NB4 (cell line): ENCODE measurements around the gene CAPZA2.
A peak's percentile ranks its signal among the peaks of the same experiment; 100 is the strongest.

ENCODE experiments used
- DNase-seq: peaks from one replicate; pipeline ENCODE4 v3.0.0; 2010; ENCODE audit warnings: low read depth
- H3K4me3 ChIP-seq: one replicate; pipeline ENCODE4 v1.5.1; 2011; ENCODE audit warnings: mild to moderate bottlenecking, low read depth, low read length, moderate library complexity
- MYC ChIP-seq: IDR thresholded peaks from 2 replicates; pipeline ENCODE4 v1.6.1; 2011; ENCODE audit warnings: low read depth, low read length
- POLR2A ChIP-seq: IDR thresholded peaks from 2 replicates; pipeline ENCODE4 v1.6.1; 2011; ENCODE audit warnings: mild to moderate bottlenecking; ENCODE audit not compliant: insufficient read length; ENCODE audit errors: extremely low read depth
- TF ChIP-seq, protein P1 (sequence below): IDR thresholded peaks from 2 replicates; pipeline ENCODE4 v1.6.1; 2011; ENCODE audit warnings: low read depth, low read length
- TF ChIP-seq, protein P2 (sequence below): IDR thresholded peaks from one replicate; pipeline ENCODE4 v1.5.1; 2012; ENCODE audit warnings: low read depth, low read length

The CAPZA2 gene

DNA sequence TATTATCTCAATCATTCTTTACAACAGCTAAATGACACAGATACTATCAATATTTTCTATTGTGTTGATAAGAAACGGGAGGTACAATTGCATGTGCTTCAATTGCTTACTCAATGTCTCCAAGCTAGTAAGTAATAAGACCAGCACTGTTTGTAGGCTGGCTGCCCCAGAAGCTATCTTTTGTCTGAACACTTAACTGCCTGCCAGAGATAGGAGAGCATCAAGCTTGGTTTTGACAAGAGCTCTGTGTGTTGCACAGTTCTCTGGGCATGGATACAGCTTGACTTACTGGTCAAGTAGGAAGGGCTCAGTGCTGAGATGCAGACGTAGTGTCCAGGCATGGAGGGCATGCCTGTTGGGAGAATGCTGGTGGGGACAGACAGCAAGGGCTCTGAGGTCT, 26.3 kb upstream of the CAPZA2 start:
- DNase-seq, result no peak
- TF ChIP-seq, protein P1, sequence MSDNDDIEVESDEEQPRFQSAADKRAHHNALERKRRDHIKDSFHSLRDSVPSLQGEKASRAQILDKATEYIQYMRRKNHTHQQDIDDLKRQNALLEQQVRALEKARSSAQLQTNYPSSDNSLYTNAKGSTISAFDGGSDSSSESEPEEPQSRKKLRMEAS, result no peak
- TF ChIP-seq, protein P2, sequence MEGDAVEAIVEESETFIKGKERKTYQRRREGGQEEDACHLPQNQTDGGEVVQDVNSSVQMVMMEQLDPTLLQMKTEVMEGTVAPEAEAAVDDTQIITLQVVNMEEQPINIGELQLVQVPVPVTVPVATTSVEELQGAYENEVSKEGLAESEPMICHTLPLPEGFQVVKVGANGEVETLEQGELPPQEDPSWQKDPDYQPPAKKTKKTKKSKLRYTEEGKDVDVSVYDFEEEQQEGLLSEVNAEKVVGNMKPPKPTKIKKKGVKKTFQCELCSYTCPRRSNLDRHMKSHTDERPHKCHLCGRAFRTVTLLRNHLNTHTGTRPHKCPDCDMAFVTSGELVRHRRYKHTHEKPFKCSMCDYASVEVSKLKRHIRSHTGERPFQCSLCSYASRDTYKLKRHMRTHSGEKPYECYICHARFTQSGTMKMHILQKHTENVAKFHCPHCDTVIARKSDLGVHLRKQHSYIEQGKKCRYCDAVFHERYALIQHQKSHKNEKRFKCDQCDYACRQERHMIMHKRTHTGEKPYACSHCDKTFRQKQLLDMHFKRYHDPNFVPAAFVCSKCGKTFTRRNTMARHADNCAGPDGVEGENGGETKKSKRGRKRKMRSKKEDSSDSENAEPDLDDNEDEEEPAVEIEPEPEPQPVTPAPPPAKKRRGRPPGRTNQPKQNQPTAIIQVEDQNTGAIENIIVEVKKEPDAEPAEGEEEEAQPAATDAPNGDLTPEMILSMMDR, result no peak
- TF ChIP-seq POLR2A (no peak), MYC (no peak)
- H3K4me3 ChIP-seq, result no peak overlapping the region

DNA sequence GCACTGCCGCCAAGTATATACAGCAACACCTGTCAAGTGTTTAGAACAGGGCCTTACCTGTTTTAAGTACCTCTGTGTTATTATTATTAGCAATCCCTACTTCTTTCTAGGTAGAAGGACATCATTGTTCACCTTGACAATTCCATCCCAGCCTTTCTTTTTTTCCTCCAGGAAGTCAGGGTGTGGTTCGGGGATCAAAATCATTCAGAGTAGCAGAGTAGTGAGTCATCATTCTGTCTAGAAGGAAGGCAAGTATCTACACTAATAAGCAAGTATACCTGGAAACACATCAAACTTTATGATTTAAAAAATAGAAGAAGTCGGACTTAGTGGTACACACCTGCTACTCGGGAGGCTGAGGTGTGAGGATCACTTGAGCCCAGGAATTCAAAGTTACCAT, 25.5 kb upstream of the CAPZA2 start:
- H3K4me3 ChIP-seq, result no peak overlapping the region
- DNase-seq, result no peak
- TF ChIP-seq, protein P2, result no peak
- TF ChIP-seq, protein P1, result no peak
- no peak for TF ChIP-seq POLR2A
- TF ChIP-seq MYC, result no peak

DNA sequence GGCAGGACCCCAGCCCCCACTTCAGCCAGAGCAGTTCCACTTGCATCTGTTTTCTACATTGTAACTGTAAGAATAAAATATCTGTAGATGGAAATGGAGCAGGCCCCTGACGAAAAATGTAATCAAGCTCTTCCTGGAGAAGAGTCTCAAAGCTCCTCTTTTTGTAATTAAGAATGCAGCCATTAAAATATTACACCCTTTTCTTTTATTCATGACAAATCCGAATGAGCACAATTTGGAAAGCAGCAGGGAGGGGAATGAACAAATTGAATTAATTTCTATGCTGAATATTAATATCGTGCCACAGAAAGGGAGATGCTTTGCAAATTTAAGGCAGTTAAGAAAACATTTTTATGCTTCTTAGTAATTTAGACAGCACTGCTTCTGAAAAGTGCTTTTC, 24.8 kb upstream of the CAPZA2 start:
- TF ChIP-seq, protein P2, result no peak
- TF ChIP-seq MYC (no peak), POLR2A (no peak)
- TF ChIP-seq, protein P1, result no peak
- no peak overlapping the region for H3K4me3 ChIP-seq
- DNase-seq, result no peak

DNA sequence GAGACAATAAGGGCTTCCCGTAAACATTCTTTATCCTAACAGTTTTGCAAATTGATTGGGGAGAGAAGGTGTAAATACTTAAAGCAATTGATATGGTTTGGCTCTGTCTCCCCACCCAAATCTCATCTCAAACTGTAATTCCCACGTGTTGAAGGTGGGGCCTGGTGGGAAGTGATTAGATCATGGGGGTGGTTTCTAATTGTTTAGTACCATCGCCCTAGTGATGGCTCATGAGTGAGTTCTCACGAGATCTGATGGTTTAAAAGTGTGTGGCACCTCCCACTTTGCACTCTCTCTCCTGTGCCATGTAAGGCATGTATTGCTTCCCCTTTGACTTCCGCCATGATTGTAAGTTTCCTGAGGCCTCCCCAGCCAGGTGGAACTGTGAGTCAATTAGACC, 22.1 kb upstream of the CAPZA2 start:
- TF ChIP-seq MYC (no peak), POLR2A (no peak)
- TF ChIP-seq, protein P1, result no peak
- TF ChIP-seq, protein P2, result no peak
- DNase-seq, result no peak
- H3K4me3 ChIP-seq, result no peak overlapping the region

DNA sequence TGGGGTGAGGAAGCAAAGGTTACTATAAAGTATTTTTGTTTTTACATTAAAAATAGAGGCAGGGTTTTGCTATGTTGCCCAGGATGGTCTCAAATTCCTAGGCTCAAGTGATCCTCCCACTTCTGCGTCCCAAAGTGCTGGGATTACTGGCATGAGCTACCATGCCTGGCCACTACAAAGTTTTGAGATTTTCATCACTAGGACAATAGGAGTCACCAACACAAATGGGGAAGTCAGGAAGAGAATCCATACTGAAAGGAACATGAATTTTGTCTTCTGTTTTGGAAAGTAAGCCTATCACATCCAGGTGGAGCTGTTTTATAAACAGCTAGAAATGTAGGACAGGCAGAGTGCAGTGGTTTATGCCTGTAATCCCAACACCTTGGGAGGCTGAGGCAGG, 20.0 kb upstream of the CAPZA2 start:
- no peak overlapping the region for H3K4me3 ChIP-seq
- no peak for DNase-seq
- no peak for TF ChIP-seq POLR2A
- TF ChIP-seq, protein P1, result no peak
- TF ChIP-seq, protein P2, result no peak
- no peak for TF ChIP-seq MYC

DNA sequence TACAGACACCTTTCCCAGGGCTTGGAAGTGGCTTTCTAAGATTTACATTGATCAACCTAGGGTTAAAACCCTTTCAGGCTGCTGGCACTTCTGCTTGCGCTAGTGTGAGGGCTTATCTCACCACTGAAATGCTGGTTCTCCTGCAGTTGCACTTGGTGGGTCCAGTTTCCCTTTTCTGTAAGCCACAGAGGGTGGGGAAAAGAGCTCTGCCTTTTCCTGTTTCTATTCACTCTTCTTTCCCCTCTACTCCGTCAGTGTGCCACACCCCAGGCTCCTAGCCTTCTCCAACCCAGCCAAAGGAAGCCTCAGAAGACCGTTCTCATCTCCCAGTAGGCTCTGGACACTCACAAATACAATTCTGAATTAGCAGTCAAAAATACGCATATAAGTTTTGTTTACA, 19.0 kb upstream of the CAPZA2 start:
- TF ChIP-seq, protein P1, result no peak
- no peak for TF ChIP-seq MYC
- TF ChIP-seq, protein P2, result no peak
- peak; percentile 67 for DNase-seq
- H3K4me3 ChIP-seq, result peak overlapping the region; percentile 51
